ENCODE measurements around the gene ERFE. TPM values are rescaled to one million over a fixed set of nuclear protein-coding genes. Genes with fewer than 3 reads are reported as not detected.
A peak's percentile ranks its signal among the peaks of the same experiment; 100 is the strongest.

ERFE gene
- total and polyA plus RNA-seq, 12 donors = 0.10 to 0.36 (median 0.11) TPM; not detected in 9

DNA sequence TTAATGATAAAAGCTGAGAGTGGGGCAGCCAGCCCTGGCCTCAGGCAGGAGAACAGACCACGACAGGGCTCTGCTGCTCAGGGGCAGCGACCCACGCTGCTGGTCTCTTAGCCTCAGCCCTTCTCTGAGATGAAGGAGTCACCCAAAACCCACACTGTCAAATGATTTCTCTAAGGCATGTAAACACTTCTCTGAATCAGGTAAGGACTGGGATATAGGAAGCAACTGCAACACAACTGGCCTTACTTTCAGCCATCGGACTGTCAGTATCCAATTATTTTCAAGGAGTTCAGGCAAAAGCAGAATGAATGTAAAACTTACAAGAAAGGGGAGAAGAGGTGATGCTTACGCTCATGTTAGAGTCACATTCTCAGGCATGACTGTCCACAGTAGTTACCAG is 21.8 kb downstream of the ERFE start:
- Histone ChIP-seq H3K27ac (no peak overlapping the region), H3K9me3 (replicated peaks in 1 of 3) (no peaks in the 10 kb centered on the region), H3K27me3 (no peaks in the 10 kb centered on the region), H3K36me3 (replicated peaks in 1 of 2) (peaks cover 0 to 90% of the 10 kb centered on the region in 2 donors), H3K4me3 (no peak overlapping the region), H3K4me1 (replicated peaks in 1 of 2) (no peaks in the 10 kb centered on the region)
- intact Hi-C loops (cut with DNase I) = no loop called here
- WGBS, 4 donors = 89 to 97% (median 93%) methylated on average over 5 of the region's 5 CpGs
- TF ChIP-seq, protein P1, sequence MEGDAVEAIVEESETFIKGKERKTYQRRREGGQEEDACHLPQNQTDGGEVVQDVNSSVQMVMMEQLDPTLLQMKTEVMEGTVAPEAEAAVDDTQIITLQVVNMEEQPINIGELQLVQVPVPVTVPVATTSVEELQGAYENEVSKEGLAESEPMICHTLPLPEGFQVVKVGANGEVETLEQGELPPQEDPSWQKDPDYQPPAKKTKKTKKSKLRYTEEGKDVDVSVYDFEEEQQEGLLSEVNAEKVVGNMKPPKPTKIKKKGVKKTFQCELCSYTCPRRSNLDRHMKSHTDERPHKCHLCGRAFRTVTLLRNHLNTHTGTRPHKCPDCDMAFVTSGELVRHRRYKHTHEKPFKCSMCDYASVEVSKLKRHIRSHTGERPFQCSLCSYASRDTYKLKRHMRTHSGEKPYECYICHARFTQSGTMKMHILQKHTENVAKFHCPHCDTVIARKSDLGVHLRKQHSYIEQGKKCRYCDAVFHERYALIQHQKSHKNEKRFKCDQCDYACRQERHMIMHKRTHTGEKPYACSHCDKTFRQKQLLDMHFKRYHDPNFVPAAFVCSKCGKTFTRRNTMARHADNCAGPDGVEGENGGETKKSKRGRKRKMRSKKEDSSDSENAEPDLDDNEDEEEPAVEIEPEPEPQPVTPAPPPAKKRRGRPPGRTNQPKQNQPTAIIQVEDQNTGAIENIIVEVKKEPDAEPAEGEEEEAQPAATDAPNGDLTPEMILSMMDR (IDR thresholded peaks at IDR 0.05) = no peak
- no peak for TF ChIP-seq POLR2A (IDR thresholded peaks at IDR 0.05)
- peak in 1 of 7 donors; percentile 13 for DNase-seq

DNA sequence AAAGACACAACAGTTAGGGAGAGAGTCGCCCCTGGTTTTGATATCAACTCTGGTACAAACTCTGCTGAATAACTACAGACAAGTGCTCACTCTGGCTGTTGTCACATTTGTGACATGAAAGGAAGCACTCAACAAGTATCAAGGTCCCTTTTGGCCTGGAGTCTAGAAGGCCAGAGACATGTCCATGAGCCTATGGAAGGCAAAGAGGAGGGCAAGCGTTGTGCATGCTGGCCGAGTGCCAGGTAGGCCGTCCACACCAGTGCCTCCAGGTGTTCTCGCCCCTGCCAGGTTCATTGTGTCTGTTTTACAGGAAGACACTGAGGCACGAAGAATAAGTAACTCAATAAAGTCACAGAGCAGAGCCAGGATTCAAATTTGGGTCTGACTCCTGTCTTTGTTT is 23.6 kb downstream of the ERFE start:
- peaks cover 0 to 99% of the 10 kb centered on the region in 2 donors for H3K36me3 ChIP-seq (replicated peaks in 1 of 2)
- DNase-seq = no peak
- 63 to 75% (median 74%) methylated on average over 6 of the region's 6 CpGs for WGBS, 4 donors
- intact Hi-C loops (cut with DNase I) = no loop called here
- H3K4me3 ChIP-seq = no peak overlapping the region
- no peaks in the 10 kb centered on the region for H3K27me3 ChIP-seq
- TF ChIP-seq POLR2A (IDR thresholded peaks at IDR 0.05) = no peak
- TF ChIP-seq, protein P1 (IDR thresholded peaks at IDR 0.05) = no peak
- no peak overlapping the region for H3K27ac ChIP-seq
- no peaks in the 10 kb centered on the region for H3K9me3 ChIP-seq (replicated peaks in 1 of 3)
- H3K4me1 ChIP-seq (replicated peaks in 1 of 2) = no peaks in the 10 kb centered on the region

DNA sequence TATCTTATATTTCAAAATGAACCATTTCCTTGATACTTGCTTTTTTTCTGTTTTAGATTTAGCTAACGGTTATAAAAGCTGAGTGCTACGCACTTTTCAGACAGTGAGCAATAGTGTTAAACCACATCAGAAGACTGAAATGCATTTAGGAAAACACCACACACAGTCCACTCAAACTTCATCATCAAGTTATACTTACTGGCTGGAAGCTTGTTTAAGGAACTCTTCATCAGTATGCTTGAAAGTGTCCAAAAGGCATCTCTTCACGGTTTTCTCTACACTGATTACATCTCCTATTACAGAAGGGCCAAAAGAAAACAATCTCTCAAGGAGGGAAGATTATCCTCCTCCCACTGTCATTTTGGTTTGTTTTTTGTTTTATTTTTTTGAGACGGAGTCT is 25.1 kb downstream of the ERFE start:
- TF ChIP-seq, protein P1 (IDR thresholded peaks at IDR 0.05) = no peak
- TF ChIP-seq POLR2A (IDR thresholded peaks at IDR 0.05) = no peak
- no peak overlapping the region for H3K4me3 ChIP-seq
- no peak for DNase-seq
- no peak overlapping the region for H3K27ac ChIP-seq
- peaks cover 0 to 100% of the 10 kb centered on the region in 2 donors for H3K36me3 ChIP-seq (replicated peaks in 1 of 2)
- no peaks in the 10 kb centered on the region for H3K27me3 ChIP-seq
- 84 to 89% (median 89%) methylated on average over 4 of the region's 4 CpGs for WGBS, 4 donors
- H3K4me1 ChIP-seq (replicated peaks in 1 of 2) = no peaks in the 10 kb centered on the region
- intact Hi-C loops (cut with DNase I) = no loop called here
- H3K9me3 ChIP-seq (replicated peaks in 1 of 3) = no peaks in the 10 kb centered on the region

DNA sequence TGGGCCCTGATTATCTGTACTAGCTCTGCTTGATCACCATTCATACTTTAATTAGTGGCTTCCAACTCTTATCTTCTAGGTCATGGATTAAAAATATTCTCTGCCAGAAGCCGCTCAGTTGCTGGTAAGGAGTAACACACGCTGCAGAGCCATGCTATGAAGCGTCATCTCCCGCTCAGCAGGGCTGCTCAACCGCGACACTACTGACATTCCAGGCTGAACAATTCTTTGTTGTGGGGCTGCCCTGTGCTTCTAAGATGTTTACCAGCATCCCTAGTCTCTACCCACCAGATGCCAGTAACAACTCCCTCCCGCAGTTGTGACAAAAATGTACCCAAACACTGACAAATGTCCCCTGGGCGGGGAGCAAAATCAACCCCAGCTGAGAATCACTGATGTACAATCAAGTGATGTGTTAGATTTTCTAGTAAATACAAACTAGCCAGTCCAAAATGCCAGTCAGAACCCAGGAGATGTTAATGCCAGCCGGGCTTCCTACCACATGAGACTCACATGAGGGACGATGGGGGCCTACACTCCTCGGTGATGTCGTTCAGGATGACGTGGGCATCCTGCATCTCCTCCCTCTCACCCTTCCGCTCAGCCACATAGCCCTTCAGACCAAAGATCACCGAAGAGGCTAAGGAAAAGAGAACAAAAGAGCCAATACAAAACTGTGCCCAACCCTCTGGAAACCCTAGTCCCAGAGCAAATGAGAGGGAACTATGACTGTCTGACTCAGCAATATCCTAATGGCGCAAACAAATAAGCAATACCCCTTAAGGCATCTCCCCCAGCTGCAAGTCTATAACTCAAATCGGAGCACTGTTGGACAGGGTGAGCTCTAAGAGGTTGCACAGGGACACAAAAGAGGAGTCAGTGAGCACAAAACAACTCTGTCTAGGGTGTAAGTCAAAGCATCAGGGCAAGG is 29.1 kb downstream of the ERFE start:
- 90 to 92% (median 91%) methylated on average over 16 to 17 of the region's 17 CpGs for WGBS, 4 donors
- no peak for DNase-seq
- TF ChIP-seq, protein P1 (IDR thresholded peaks at IDR 0.05) = no peak
- no peak for TF ChIP-seq POLR2A (IDR thresholded peaks at IDR 0.05)
- intact Hi-C loops (cut with DNase I) = no loop called here
- H3K9me3 ChIP-seq (replicated peaks in 1 of 3) = no peaks in the 10 kb centered on the region
- H3K27ac ChIP-seq = no peak overlapping the region
- no peak overlapping the region for H3K4me3 ChIP-seq
- H3K27me3 ChIP-seq = no peaks in the 10 kb centered on the region
- peaks cover 0 to 94% of the 10 kb centered on the region in 2 donors for H3K36me3 ChIP-seq (replicated peaks in 1 of 2)
- H3K4me1 ChIP-seq (replicated peaks in 1 of 2) = no peaks in the 10 kb centered on the region

All from adrenal gland (tissue), 12 donors.